ENCODE data around the gene TDRD10. TPM values are rescaled to one million over a fixed set of nuclear protein-coding genes. Genes with fewer than 3 reads are reported as not detected.

The TDRD10 gene
- total RNA-seq, 3 donors from 2014 or later = 0.65 to 2.0 (median 0.72) TPM

GRCh38 chr1:154489695-154490274 lies 12.2 kb upstream of the TDRD10 start:
- TF ChIP-seq, protein P1, sequence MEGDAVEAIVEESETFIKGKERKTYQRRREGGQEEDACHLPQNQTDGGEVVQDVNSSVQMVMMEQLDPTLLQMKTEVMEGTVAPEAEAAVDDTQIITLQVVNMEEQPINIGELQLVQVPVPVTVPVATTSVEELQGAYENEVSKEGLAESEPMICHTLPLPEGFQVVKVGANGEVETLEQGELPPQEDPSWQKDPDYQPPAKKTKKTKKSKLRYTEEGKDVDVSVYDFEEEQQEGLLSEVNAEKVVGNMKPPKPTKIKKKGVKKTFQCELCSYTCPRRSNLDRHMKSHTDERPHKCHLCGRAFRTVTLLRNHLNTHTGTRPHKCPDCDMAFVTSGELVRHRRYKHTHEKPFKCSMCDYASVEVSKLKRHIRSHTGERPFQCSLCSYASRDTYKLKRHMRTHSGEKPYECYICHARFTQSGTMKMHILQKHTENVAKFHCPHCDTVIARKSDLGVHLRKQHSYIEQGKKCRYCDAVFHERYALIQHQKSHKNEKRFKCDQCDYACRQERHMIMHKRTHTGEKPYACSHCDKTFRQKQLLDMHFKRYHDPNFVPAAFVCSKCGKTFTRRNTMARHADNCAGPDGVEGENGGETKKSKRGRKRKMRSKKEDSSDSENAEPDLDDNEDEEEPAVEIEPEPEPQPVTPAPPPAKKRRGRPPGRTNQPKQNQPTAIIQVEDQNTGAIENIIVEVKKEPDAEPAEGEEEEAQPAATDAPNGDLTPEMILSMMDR (IDR thresholded peaks at IDR 0.05) = no peak
- no peaks in the 10 kb centered on the region for H3K36me3 ChIP-seq (ENCODE audit: low read depth)
- no peak overlapping the region for H3K4me3 ChIP-seq
- no peaks in the 10 kb centered on the region for H3K4me1 ChIP-seq (ENCODE audit: low read depth)
- intact Hi-C loops (cut with DNase I, micrococcal nuclease) = loop anchor here (10.0 kb wide), 2 partner anchors 55 to 385 kb away; partner anchors contain the start of gene KCNN3 (in 1 of the 2)
- no peaks in the 10 kb centered on the region for H3K9me3 ChIP-seq
- DNase-seq = no peak
- ATAC-seq = no peak

- Histone ChIP-seq H3K36me3 (ENCODE audit: low read depth) (no peaks in the 10 kb centered on the region), H3K9me3 (no peaks in the 10 kb centered on the region), H3K4me1 (ENCODE audit: low read depth) (no peaks in the 10 kb centered on the region), H3K4me3 (no peak overlapping the region)
- TF ChIP-seq, protein P1 (IDR thresholded peaks at IDR 0.05) = no peak
- no peak for ATAC-seq
- DNase-seq = no peak
- intact Hi-C loops (cut with DNase I, micrococcal nuclease) = no loop called here
These were observed 11.7 kb upstream of the TDRD10 start for GRCh38 chr1:154490317-154490716.

GRCh38 chr1:154492115-154492514 lies 9.9 kb upstream of the TDRD10 start:
- H3K4me1 ChIP-seq (ENCODE audit: low read depth) = no peaks in the 10 kb centered on the region
- no peak for ATAC-seq

GRCh38 chr1:154493276-154493675 lies 8.7 kb upstream of the TDRD10 start:
- intact Hi-C loops (cut with DNase I, micrococcal nuclease) = no loop called here
- Histone ChIP-seq H3K4me1 (ENCODE audit: low read depth) (no peaks in the 10 kb centered on the region), H3K9me3 (no peaks in the 10 kb centered on the region), H3K4me3 (no peak overlapping the region), H3K36me3 (ENCODE audit: low read depth) (no peaks in the 10 kb centered on the region)
- peak; percentile 34 to 55 (median 47) for DNase-seq
- ATAC-seq = peak; percentile 81
- TF ChIP-seq, protein P1 (IDR thresholded peaks at IDR 0.05) = no peak

More at GRCh38 chr1:154492115-154492514, 9.9 kb upstream of the TDRD10 start:
- DNase-seq = no peak
- intact Hi-C loops (cut with DNase I, micrococcal nuclease) = no loop called here
- H3K9me3 ChIP-seq = no peaks in the 10 kb centered on the region
- no peak overlapping the region for H3K4me3 ChIP-seq
- TF ChIP-seq, protein P1 (IDR thresholded peaks at IDR 0.05) = no peak
- no peaks in the 10 kb centered on the region for H3K36me3 ChIP-seq (ENCODE audit: low read depth)

GRCh38 chr1:154495496-154496273 lies 6.3 kb upstream of the TDRD10 start:
- no peaks in the 10 kb centered on the region for H3K4me1 ChIP-seq (ENCODE audit: low read depth)
- no peak for ATAC-seq
- no peak overlapping the region for H3K4me3 ChIP-seq
- TF ChIP-seq, protein P1 (IDR thresholded peaks at IDR 0.05) = no peak
- H3K36me3 ChIP-seq (ENCODE audit: low read depth) = no peaks in the 10 kb centered on the region
- no peaks in the 10 kb centered on the region for H3K9me3 ChIP-seq
- intact Hi-C loops (cut with DNase I, micrococcal nuclease) = no loop called here
- no peak for DNase-seq

All from mucosa of descending colon (tissue), 3 donors.